A673 (cell line): ENCODE data around the gene COX5B. TPM values are rescaled to one million over a fixed set of nuclear protein-coding genes. Genes with fewer than 3 reads are reported as not detected.

Experiments
- BruUV-seq: library from RNA; stranded (reverse); fragments of 400-500 nt; replicated peaks from 2 replicates; lab custom pipeline; 2021; lab: Mats Ljungman, UMichigan
- CTCF ChIA-PET: fragments of 300-600 bp; sonication (Branson Sonifier 250); formaldehyde crosslinking; loops from one replicate; lab custom pipeline; 2022; ENCODE audit warnings: antibody characterized with exemption; lab: Charles Lee
- POLR2A ChIA-PET: fragments of 300-600 bp; sonication (Branson Sonifier 250); formaldehyde crosslinking; loops from one replicate; lab custom pipeline; 2022; ENCODE audit warnings: antibody characterized with exemption; ENCODE audit not compliant: low non-redundant PET; lab: Charles Lee
- DNase-seq: peaks from one replicate; pipeline ENCODE4 v3.0.0-alpha.2; 2015; ENCODE audit warnings: low spot score
- H3K27ac ChIP-seq: fragments of 200-600 bp; sonication (generic); 2 replicates; pipeline ENCODE4 v1.5.1; 2016; ENCODE audit warnings: mixed run types, low read depth, mild to moderate bottlenecking, mixed read lengths, antibody characterized with exemption, low read length; ENCODE audit not compliant: poor library complexity, severe bottlenecking
- H3K27me3 ChIP-seq: fragments of 200-600 bp; sonication (generic); replicated peaks from 2 replicates; pipeline ENCODE4 v1.6.1; 2017; ENCODE audit warnings: mixed run types, low read depth, mild to moderate bottlenecking, mixed read lengths, antibody characterized with exemption, low read length; ENCODE audit not compliant: insufficient read depth, poor library complexity
- H3K36me3 ChIP-seq: fragments of 200-600 bp; sonication (generic); 2 replicates; pipeline ENCODE4 v1.6.1; 2016; ENCODE audit warnings: mixed run types, mild to moderate bottlenecking, mixed read lengths, antibody characterized with exemption, low read length; ENCODE audit not compliant: insufficient read depth, poor library complexity, severe bottlenecking
- H3K4me1 ChIP-seq: fragments of 200-600 bp; sonication (generic); 2 replicates; pipeline ENCODE4 v1.6.1; 2017; ENCODE audit warnings: mixed run types, mild to moderate bottlenecking, mixed read lengths, antibody characterized with exemption, low read length; ENCODE audit not compliant: insufficient read depth, poor library complexity, severe bottlenecking
- H3K4me3 ChIP-seq: fragments of 200-600 bp; sonication (generic); 2 replicates; pipeline ENCODE4 v1.5.1; 2016; ENCODE audit warnings: low read depth, mixed run types, mild to moderate bottlenecking, mixed read lengths, low read length; ENCODE audit not compliant: poor library complexity, severe bottlenecking
- H3K9me3 ChIP-seq: fragments of 200-600 bp; sonication (generic); 2 replicates; pipeline ENCODE4 v1.6.1; 2016; ENCODE audit warnings: mixed run types, low read depth, mild to moderate bottlenecking, mixed read lengths, antibody characterized with exemption, low read length; ENCODE audit not compliant: poor library complexity, severe bottlenecking
- CTCF ChIP-seq: fragments of 300-800, 200-600 bp; sonication (generic); conservative IDR thresholded peaks from 2 replicates; pipeline ENCODE4 v1.5.1; 2017; ENCODE audit warnings: low read depth, mild to moderate bottlenecking, antibody characterized with exemption, low read length, moderate library complexity, mixed read lengths
- EZH2 ChIP-seq: fragments of 200-600 bp; sonication (generic); IDR thresholded peaks from 2 replicates; pipeline ENCODE4 v1.6.1; 2017; ENCODE audit warnings: borderline replicate concordance, low read depth, mild to moderate bottlenecking, mixed read lengths, antibody characterized with exemption, low read length; ENCODE audit not compliant: poor library complexity, severe bottlenecking
- intact Hi-C: fragments of 100-400 bp; cut with micrococcal nuclease; formaldehyde crosslinking; loops from one replicate; pipeline ENCODE4 v1.10.0; 2022; ENCODE audit not compliant: unreplicated experiment
- total RNA-seq: library from RNA; stranded (reverse); gene quantifications from 2 replicates; pipeline ENCODE4 v1.2.3, GENCODE V29; 2021

COX5B gene
- total RNA-seq, 1 experiment from 2014 or later = 205 TPM

DNA sequence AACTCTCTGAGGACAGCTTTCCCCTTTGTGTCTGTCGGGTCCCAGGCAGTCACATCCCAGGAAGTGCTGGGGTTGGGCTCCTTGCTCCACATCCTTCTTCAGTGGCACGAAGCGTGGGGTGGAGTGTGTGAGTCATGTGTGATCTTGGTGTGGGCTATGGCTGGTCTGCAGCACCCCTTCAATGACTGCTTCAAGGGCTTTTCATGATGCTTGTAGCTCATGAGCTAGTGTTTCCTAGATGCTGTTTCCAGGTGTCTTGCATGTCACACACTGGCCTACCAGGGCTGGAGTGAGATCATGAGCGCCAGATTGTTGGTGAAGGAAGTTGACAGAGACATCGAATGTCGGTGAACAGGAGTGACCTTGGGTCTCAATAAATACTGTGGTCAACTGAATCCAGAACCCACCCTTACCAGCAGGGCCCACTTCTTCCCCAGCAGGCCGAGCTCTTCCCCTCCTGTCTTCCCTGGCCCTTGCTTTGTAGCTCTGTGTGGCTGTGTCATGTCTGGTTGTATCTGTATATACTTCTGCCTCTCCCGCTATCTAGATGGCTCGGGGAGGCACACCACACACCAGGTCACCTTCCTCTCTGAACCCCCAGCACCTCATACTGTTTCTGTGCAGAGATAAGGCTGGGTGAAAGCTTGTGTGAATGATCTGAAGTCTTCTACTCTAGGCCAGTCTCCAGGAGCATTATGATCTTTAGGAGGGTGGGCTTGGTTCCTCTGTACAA, 27.5 kb downstream of the COX5B start:
- intact Hi-C loops = no loop called here
- ChIA-PET CTCF (no interaction called here), POLR2A (no interaction called here)
- TF ChIP-seq EZH2 = no peak
- no peak for TF ChIP-seq CTCF
- Histone ChIP-seq H3K27me3 (no peaks in the 10 kb centered on the region), H3K4me1 (no peaks in the 10 kb centered on the region), H3K36me3 (no peaks in the 10 kb centered on the region), H3K4me3 (no peak overlapping the region), H3K27ac (no peak overlapping the region), H3K9me3 (no peaks in the 10 kb centered on the region)
- DNase-seq = no peak
- no TSS peak for BruUV-seq

DNA sequence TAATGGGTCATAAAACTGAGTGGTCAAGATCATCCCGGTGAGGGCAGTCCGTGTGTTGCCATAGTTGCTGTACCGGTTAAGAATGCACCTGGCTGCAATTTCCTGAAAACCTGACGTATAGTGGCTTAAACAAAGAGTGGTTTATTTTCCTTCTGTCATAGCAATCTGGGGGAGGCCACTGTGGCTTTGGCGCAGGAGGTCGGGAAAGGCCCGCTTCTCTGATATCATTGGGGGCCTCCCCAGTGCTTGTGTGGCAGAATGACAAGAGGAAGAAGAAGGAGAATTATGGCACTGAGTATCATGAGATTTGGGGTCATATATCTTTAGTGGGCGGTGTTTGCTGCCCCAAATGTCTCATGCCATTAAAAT, 28.0 kb downstream of the COX5B start:
- POLR2A ChIA-PET = no interaction called here
- H3K9me3 ChIP-seq = no peaks in the 10 kb centered on the region
- H3K27ac ChIP-seq = no peak overlapping the region
- H3K4me3 ChIP-seq = no peak overlapping the region
- no TSS peak for BruUV-seq
- CTCF ChIA-PET = no interaction called here
- TF ChIP-seq EZH2 (no peak), CTCF (no peak)
- no peaks in the 10 kb centered on the region for H3K27me3 ChIP-seq
- H3K36me3 ChIP-seq = no peaks in the 10 kb centered on the region
- no peaks in the 10 kb centered on the region for H3K4me1 ChIP-seq
- intact Hi-C loops = no loop called here
- no peak for DNase-seq

- BruUV-seq = no TSS peak
- TF ChIP-seq CTCF (no peak), EZH2 (no peak)
- Histone ChIP-seq H3K4me1 (no peaks in the 10 kb centered on the region), H3K36me3 (no peaks in the 10 kb centered on the region), H3K27me3 (no peaks in the 10 kb centered on the region), H3K27ac (no peak overlapping the region), H3K9me3 (no peaks in the 10 kb centered on the region), H3K4me3 (no peak overlapping the region)
- no peak for DNase-seq
- ChIA-PET CTCF (interaction anchor here (0.8 kb wide), 1 partner anchor 12 kb away, joined by 3 read pairs; the partner anchor contains the start of gene ACTR1B), POLR2A (no interaction called here)
- intact Hi-C loops = no loop called here
Measured at GRCh38 chr2:97675430-97676113, 29.7 kb downstream of the COX5B start.
